ENCODE results near the gene GALT.

Gene GALT

DNA sequence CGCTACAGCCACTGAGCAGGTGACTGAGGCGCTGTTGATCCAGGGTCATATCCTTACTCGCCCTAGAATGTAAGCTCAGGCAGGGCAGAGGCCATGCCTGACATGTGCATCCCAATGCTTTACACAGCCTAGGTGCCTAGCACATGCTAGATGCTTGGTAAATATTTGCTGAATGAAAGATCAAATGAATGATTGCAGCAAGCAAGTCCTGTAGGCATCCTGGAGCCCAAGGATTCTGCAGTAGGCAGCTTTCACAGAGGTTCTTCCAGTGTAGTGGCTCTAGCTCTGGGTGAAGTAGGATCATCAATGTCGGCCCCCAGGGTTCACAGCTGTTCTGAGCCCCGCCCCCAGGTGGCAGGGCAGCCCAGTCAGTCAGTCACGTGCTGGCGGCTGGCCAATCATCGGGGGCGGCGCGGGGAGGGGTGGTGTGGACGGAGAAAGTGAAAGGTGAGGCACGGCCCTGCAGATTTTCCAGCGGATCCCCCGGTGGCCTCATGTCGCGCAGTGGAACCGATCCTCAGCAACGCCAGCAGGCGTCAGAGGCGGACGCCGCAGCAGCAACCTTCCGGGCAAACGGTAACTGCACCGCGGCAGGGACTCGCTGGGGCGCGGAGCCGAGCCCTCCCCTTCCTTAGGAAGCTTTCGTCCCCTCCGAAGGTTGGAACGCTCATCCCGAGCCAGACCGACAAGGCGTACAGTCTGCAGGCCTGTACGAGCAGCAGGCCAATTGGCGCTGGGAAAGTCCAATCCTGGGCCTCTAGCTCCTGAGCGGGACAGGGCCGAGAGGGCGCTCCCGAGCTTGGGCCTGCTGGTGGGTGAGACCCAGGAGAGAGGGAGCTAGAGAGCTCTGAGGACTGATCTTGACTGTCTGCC is at the start of gene GALT:
Gene GALT, plus strand, starts transcription at position 465 of the 873 bp plus-strand sequence. Its CDS starts 30 bp downstream, at position 495.
- DNase-seq (ENCODE audit: low read depth) = peak; percentile 65

- DNase-seq (ENCODE audit: low read depth) = no peak
Measured at GRCh38 chr9:34599546-34599945, 46.9 kb upstream of the GALT start.

- DNase-seq (ENCODE audit: low read depth) = no peak
Measured at GRCh38 chr9:34600908-34601307, 45.6 kb upstream of the GALT start.

GRCh38 chr9:34601937-34602573 is 44.4 kb upstream of the GALT start:
- no peak for DNase-seq (ENCODE audit: low read depth)

DNA sequence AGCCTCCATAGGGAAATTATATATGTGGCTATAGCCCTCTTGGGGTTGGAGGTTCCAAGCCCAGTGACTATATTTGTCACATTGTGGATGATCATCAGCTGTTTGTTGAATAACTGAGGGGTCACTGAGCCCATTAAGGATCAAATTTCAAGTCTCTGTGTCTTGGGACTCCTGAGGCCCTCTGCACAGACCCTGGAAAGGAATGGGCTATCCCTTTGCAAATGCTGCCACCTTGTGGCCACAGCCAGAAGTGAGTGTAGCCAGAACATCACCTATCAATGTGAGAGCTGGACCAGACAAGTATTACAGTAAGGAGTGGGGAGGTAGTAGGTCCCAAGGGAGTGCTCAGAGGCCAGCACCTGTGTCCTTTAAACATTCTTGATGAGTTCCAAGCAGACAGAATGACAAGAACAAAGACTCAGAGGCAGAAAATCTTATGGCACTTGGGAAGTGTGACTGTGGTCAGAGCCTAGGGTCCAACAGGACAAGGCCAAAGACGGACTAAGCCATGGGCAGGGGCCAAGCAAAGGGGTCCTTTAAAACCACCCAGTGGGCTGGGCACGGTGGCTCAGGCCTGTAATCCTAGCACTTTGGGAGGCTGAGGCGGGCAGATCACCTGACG is 42.8 kb upstream of the GALT start:
- peak; percentile 44 for DNase-seq (ENCODE audit: low read depth)

- no peak for DNase-seq (ENCODE audit: low read depth)
Measured at GRCh38 chr9:34606190-34606589, 40.3 kb upstream of the GALT start.

DNA sequence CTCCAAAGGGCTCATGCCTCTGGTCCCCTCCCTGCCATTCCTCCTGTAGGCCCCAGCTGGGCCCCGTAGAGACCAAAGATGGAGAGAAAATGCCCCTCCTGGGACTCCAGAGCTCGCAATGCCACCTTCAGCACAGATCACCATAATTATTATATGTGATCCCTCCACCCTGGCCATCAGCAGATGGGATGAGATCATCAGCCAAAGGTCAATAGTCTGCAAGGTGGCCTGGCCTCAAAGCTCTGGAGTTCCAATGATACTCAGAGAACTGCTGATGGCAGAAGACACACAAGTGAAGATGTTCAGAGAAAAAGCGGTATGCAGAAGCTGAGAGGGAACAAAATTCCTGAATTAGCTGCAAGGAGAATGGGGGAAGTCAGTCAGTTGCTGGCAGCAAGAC is 39.6 kb upstream of the GALT start:
- no peak for DNase-seq (ENCODE audit: low read depth)

DNA sequence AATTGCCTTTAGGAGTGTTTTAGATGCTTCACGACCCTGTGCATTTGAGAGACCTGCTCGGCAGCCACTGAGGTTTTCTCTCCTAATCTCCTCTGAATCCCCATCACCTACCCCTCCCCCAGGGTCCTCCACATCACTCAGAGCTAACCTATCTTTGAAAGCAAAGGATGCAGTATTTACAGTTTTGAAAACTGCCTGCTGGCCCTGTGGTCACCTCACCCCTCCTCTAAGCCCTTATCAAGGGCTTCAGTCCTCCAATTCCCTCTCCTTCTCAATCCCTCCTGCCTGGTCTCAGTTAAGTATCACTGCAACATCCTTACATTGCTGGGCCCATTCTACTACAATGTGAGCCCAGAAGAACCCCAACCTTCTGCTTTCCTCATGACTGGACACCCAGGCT is 39.1 kb upstream of the GALT start:
- no peak for DNase-seq (ENCODE audit: low read depth)

- DNase-seq (ENCODE audit: low read depth) = no peak
Measured at GRCh38 chr9:34610434-34611206, 35.9 kb upstream of the GALT start.

- no peak for DNase-seq (ENCODE audit: low read depth)
Measured at GRCh38 chr9:34611251-34611810, 35.1 kb upstream of the GALT start.

DNA sequence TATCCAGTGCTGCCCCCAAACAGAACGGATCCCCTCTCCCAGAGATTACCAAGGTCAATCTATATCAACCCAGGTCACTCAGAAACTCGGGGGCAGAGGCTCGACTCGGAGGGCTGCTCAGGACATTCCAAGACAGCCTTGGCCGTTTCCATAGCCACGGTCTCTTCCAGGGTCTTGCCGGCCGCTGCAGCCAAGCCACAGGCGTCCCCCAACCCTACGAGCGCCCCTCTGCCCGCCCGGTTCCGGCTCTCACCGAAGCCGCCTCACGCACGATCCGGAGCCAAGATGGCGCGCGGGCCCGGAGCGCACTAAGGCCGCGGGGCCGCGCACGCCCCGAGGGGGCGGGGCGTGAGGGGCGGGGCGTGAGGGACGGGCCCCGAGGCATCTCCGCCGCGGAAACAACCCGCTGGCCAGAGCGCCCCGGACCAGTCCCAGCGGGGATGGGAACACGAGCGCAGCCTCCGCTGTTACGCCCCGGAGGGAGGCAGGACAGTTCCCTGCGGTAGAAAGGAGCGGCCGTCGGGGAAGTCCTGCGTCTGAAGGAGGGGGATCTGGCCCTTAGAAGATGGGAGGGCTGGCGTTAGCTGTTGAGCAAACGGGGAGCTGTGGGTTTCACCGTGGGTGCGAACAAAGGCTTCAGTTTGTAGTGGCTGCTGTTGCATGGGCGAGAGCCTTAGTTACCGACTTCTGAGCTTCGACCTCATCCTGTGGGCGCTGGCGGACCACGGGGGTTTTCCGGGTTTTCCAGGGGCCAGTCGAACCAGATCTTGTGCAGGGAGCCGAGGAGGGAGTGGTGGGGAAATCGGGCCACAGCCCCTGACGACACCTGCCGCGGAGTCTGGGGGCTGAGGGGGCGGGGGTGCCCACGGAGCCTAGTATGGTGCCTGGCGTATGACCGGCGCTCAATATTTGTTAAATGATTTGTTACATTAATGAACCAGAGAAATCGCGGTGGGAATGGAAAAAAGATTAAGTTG is 34.4 kb upstream of the GALT start, which contains the start of gene RPP25L:
Gene RPP25L, minus strand, starts transcription at position 287 of the 977 bp plus-strand sequence. CDS start 801 bp downstream, outside the sequence.
- peak; percentile 56 for DNase-seq (ENCODE audit: low read depth)

GRCh38 chr9:34612788-34613390 is 33.6 kb upstream of the GALT start:
- peak; percentile 69 for DNase-seq (ENCODE audit: low read depth)

- no peak for DNase-seq (ENCODE audit: low read depth)
Measured at GRCh38 chr9:34615132-34615531, 31.3 kb upstream of the GALT start.

- peak; percentile 92 for DNase-seq (ENCODE audit: low read depth)
Measured at GRCh38 chr9:34620061-34620994, 26.1 kb upstream of the GALT start, which contains the start of gene DCTN3. DCTN3 (minus strand) TSS chr9:34620495; CDS start chr9:34620464, 31 bp downstream.

GRCh38 chr9:34623374-34624235 is 22.9 kb upstream of the GALT start:
- DNase-seq (ENCODE audit: low read depth) = no peak

- no peak for DNase-seq (ENCODE audit: low read depth)
Measured at GRCh38 chr9:34624475-34625185, 21.8 kb upstream of the GALT start.

DNA sequence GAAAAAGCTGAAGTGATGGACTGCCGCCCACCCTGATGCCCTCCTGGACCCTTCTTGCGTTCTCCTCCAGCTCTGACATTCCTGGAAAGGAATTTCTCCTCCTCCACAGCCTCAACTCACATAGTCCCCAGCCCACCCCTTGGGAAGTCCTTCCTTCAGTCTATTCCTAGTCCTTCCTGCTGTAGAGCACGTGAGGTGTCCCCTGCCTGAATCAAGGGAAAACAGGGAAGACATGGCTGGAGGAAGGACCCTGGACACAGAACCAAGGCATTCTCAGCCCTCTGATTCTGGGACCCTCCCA is 21.3 kb upstream of the GALT start:
- DNase-seq (ENCODE audit: low read depth) = no peak

Measured in fibroblast of the conjunctiva (primary cell).